Measurements from ENCODE around the gene CXorf49. TPM values are rescaled to one million over a fixed set of nuclear protein-coding genes. Genes with fewer than 3 reads are reported as not detected.
"Not testable (repeated sequence)": the region's sequence is repeated elsewhere in the genome, so short reads cannot be mapped to it uniquely, and the experiment has no call there.

CXorf49 gene
- total and polyA plus RNA-seq, 9 of the 15 experiments (the other 6 are each of a cell fraction or from before 2014, with no cell fraction given), result not detected

DNA sequence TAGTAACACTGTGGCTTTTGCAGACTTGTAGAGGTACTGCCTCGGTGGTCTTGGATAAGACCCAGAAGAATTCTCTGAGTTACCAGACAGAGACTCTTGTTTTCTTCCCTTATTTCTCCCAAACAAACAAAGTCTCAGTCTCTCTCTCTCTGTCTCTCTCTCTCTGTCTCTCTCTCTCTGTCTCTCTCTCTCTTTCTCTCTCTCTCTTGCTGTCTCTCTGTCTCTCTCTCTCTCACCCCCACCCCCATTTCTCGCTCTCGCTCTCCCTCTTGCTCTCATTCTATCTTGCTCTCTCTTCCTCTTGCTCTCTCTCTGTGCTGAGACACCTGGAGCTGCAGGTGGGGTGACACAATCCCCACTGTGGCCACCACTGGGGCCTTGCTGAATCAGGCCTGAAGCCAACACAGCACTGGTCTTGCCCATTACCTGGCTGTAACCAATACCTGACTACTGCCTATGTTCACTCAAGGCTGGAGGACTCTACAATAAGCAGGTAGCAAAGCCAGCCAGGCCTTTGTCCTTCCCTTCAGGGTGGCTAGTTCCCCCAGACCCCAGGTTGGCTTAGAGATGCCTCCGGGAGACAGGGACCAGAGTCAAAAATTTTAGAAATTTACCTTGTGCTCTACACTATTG is 38.4 kb downstream of the CXorf49 start (continued):
- TF ChIP-seq ESRRA (IDR thresholded peaks at IDR 0.05; ENCODE audit: borderline replicate concordance, low read depth), result no peak

DNA sequence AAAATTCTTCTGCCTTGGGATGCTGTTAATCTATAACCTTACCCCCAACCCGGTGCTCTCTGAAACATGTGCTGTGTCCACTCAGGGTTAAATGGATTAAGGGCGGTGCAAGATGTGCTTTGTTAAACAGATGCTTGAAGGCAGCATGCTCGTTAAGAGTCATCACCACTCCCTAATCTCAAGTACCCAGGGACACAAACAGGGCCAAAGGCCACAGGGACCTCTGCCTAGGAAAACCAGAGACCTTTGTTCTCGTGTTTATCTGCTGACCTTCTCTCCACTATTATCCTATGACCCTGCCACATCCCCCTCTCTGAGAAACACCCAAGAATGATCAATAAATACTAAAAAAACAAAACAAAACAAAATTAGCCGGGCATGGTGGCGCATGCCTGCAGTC is 40.9 kb downstream of the CXorf49 start:
- WGBS (ENCODE audit: insufficient coverage, low coverage, missing lambda C conversion rate), result 6% methylated on average over 2 of the region's 6 CpGs
- CTCF ChIA-PET (ENCODE audit: low intra/inter-chr PET ratio); H3K9me1 ChIP-seq (ENCODE audit: control insufficient read depth, insufficient read depth, low read length); H3K9me3 ChIP-seq (replicated peaks; ENCODE audit: control insufficient read depth, insufficient read depth, low read depth, low read length); H3K4me3 ChIP-seq; POLR2A ChIA-PET; H3K27me3 ChIP-seq (ENCODE audit: control insufficient read depth in 2 of 2, insufficient read depth in 2 of 2, low read length in 2 of 2); BruUV-seq (replicated peaks); H3K36me3 ChIP-seq (ENCODE audit: control insufficient read depth, insufficient read depth, low read length); H3K4me1 ChIP-seq (replicated peaks in 1 of 2; ENCODE audit: control insufficient read depth in 2 of 2, insufficient read depth in 2 of 2, low read length in 2 of 2); H3K27ac ChIP-seq (ENCODE audit: extremely low read depth, low read depth, low read length); FAIRE-seq; DNase-seq (ENCODE audit: extremely low read depth in 1 of 4, low spot score in 3 of 4); intact Hi-C loops (cut with micrococcal nuclease); H3K79me2 ChIP-seq (ENCODE audit: control insufficient read depth, insufficient read depth, low read length); H4K20me1 ChIP-seq (replicated peaks; ENCODE audit: control insufficient read depth, insufficient read depth, low read length); H3K9ac ChIP-seq (ENCODE audit: insufficient read depth in 1 of 2, low read depth in 2 of 2, low read length in 2 of 2); ATAC-seq; H3K4me2 ChIP-seq (ENCODE audit: insufficient read depth, low read length); H2AFZ ChIP-seq (ENCODE audit: low read depth, low read length): not testable (repeated sequence)
- peak; percentile 62; the same call in 1 of the 2 replicates for TF ChIP-seq TAL1 (IDR thresholded peaks at IDR 0.05)
- peak; percentile 22; the same call in 1 of the 2 replicates for TF ChIP-seq NFIC (IDR thresholded peaks at IDR 0.05)
- TF ChIP-seq SOX6 (IDR thresholded peaks at IDR 0.05), result peak; percentile 63
- peak; percentile 71 for TF ChIP-seq CBFA2T2 (conservative IDR thresholded peaks at IDR 0.05)
- TF ChIP-seq TCF3 (CRISPR knock-in tag; IDR thresholded peaks at IDR 0.05), result peak; percentile 41
- TF ChIP-seq CBFA2T3 (IDR thresholded peaks at IDR 0.05), result peak; percentile 76
- TF ChIP-seq ARID1B (IDR thresholded peaks at IDR 0.05), result peak; percentile 41; the same call in 1 of the 2 replicates
- peak; percentile 26 to 35; a peak in 1 of 4 replicates for TF ChIP-seq KDM1A (IDR thresholded peaks at IDR 0.05)
- peak; percentile 16; the same call in 1 of the 2 replicates for TF ChIP-seq NCOR1 (IDR thresholded peaks at IDR 0.05)
- in situ Hi-C loops (cut with MboI), result loop anchor here (10.0 kb wide), 1 partner anchor 118 kb away; no protein-coding TSS in a partner anchor

DNA sequence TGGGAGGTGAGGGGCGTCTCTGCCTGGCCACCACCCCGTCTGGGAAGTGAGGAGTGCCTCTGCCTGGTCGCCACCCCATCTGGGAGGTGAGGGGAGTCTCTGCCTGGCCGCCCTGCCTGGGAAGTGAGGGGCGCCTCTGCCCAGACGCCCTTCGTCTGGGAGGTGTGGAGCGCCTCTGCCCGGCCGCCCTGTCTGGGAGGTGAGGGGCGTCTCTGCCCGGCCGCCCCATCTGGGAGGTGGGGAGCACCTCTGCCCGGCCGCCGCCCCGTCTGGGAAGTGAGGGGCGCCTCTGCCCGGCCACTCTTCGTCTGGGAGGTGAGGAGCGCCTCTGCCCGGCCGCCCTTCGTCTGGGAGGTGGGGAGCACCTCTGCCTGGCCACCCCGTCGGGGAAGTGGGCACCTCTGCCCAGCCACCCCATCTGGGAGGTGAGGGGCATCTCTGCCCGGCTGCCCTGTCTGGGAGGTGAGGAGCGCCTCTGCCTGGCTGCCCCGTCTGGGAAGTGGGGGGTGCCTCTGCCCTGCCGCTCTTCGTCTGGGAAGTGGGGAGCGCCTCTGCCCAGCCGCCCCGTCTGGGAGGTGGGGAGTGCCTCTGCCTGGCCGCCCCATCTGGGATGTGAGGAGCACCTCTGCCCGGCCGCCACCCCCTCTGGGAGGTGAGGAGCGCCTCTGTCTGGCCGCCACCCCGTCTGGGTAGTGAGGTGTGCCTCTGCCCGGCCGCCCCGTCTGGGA is 41.9 kb downstream of the CXorf49 start:
- H4K20me1 ChIP-seq (replicated peaks; ENCODE audit: control insufficient read depth, insufficient read depth, low read length); H2AFZ ChIP-seq (ENCODE audit: low read depth, low read length); H3K4me1 ChIP-seq (replicated peaks in 1 of 2; ENCODE audit: control insufficient read depth in 2 of 2, insufficient read depth in 2 of 2, low read length in 2 of 2); ATAC-seq; H3K9me3 ChIP-seq (replicated peaks; ENCODE audit: control insufficient read depth, insufficient read depth, low read depth, low read length); BruUV-seq (replicated peaks); H3K9me1 ChIP-seq (ENCODE audit: control insufficient read depth, insufficient read depth, low read length); DNase-seq (ENCODE audit: extremely low read depth in 1 of 4, low spot score in 3 of 4); CTCF ChIA-PET (ENCODE audit: low intra/inter-chr PET ratio); H3K27ac ChIP-seq (ENCODE audit: extremely low read depth, low read depth, low read length); intact Hi-C loops (cut with micrococcal nuclease); H3K36me3 ChIP-seq (ENCODE audit: control insufficient read depth, insufficient read depth, low read length); FAIRE-seq; H3K79me2 ChIP-seq (ENCODE audit: control insufficient read depth, insufficient read depth, low read length); H3K4me3 ChIP-seq; H3K4me2 ChIP-seq (ENCODE audit: insufficient read depth, low read length); H3K9ac ChIP-seq (ENCODE audit: insufficient read depth in 1 of 2, low read depth in 2 of 2, low read length in 2 of 2); POLR2A ChIA-PET: not testable (repeated sequence)
- 43% methylated on average over 19 of the region's 43 CpGs for WGBS (ENCODE audit: insufficient coverage, low coverage, missing lambda C conversion rate)
- peaks cover 0 to 17% of the 10 kb centered on the region in 2 experiments; a peak in 3 of 5 replicates for H3K27me3 ChIP-seq (ENCODE audit: control insufficient read depth in 2 of 2, insufficient read depth in 2 of 2, low read length in 2 of 2)
- in situ Hi-C loops (cut with MboI), result loop anchor here (10.0 kb wide), 1 partner anchor 119 kb away; no protein-coding TSS in a partner anchor

Measured in K562 (cell line).